ENCODE measurements around the gene NPAS1.
A peak's percentile ranks its signal among the peaks of the same experiment; 100 is the strongest.

NPAS1 gene

GRCh38 chr19:47021536-47022139 lies 2.0 kb downstream of the NPAS1 start:
- no peak for DNase-seq

DNA sequence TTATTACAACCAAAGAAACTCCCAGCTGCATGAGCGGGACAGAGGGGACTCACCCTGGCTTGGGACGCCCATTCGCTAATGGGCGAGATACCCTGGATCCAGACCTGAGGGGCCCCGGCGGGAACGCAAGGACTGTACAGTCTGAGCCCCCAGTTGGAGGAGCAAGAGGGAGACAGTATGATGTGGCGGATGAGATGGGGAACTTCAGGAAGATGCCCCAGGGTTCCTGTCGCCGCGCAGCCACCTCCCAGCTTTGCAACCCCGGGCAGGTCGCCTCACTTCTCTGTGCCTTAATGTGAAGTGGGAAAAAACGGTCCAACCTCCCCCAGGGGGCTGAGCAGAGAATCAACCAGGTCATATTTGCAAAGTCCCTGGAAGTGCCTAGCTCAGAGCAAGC lies 2.5 kb downstream of the NPAS1 start:
- no peak for DNase-seq

DNA sequence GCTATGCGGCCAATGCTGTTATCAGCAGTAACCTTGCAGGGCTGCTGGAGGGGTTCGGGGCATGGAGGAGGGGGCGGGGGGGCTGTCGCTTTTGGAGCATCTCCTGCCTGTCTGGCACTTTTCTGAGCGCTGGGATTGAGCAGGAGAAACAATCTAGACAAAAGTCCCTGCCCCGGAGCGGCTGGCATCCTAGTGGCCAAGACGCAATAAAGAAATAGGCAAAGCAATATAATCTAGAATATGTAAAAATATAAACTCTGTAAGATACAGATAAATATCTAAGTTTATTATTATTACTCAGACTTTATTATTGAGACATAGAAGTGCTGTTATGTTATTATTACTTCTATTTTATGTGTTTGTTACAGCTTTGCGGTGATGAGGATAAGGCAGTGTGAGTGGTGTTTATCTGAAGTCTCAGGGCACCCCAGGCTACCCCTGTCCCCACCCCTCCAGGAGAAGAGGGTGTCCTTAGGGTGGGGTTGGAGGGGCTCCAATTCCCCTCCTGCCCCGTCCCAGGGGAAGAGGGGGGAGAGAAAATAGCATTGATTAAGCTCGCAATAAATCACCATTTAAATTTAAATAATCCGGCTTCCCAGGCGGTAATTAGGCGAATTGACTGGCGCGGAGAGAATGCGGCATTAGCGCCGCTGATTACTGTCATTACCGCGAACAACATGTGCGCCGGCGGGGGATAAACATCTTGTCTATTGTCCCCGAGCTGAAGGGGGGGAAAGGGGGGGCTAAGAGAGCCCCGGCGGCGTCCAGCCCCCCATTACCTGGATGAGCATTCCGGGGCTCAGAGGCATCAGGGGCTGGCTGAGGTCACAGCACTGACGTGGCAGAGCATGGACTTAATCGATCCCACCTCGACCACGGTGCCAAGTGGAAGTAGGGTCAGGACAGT lies 3.2 kb downstream of the NPAS1 start:
- DNase-seq: no peak

GRCh38 chr19:47023448-47023794 lies 3.8 kb downstream of the NPAS1 start:
- no peak for DNase-seq

- DNase-seq: no peak
These were observed 4.9 kb downstream of the NPAS1 start for GRCh38 chr19:47024502-47024901.

GRCh38 chr19:47026156-47026555 lies 6.5 kb downstream of the NPAS1 start:
- DNase-seq: no peak

DNA sequence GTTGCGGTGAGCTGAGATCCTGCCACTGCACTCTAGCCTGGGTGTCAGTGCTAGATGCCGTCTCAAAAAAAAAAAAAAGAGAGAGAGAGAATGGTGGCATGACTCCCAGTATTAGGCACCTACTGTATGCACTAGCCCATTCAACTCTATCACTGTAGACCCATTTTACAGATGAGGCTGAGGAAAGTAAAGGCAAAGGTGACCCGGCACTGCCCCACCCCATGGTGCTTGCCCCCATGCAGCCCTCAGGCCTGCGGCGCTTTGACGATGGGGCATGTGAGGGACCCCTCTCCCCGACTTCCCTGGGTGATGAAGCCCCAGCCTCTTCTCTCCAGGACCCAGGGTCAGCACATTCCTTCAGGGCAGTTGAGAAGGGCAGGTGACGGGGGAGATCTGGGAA lies 7.3 kb downstream of the NPAS1 start:
- DNase-seq: no peak

DNA sequence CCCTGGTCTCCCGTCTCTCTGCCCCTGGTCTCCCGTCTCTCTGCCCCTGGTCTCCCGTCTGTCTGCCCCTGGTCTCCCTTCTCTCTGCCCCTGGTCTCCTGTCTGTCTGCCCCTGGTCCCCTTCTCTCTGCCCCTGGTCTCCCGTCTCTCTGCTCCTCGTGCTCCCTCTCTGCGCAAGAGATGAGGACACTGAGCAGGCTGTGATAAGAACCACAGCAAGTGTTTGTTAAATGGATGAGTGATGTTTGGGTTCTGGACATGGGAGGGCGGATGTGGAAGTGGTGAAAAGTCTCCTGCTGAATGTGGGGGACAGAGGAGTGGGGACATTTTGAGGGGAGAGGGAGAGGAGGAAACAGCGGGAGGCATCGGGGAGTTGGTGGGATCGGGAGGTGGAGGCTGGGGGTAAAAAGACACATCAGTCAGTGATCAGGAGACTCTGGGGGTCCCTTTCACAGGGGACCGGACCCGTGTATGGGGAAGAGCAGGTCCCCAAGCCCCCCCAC lies 8.0 kb downstream of the NPAS1 start:
- DNase-seq: no peak

DNA sequence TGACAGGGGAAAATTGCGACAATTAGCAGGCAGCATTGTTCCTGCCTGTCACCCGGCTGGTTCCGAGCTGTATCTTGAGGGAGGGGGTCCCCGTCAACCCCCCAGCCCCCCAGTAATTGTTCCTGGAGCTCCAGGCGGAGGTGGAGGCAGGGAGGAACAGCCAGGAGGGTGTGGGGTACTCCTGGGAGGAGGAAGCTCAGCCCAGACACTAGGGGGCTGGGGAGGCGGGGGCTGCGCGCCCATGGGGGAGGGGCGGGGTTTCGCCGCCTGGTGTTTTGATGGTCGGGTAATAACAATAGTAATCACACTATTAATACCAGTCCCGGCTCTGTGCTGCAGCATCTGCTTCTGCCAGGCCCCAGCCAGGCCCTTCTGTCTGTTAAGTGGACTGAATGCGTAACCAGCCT lies 8.6 kb downstream of the NPAS1 start:
- DNase-seq: no peak

GRCh38 chr19:47032171-47032811 lies 12.7 kb downstream of the NPAS1 start:
- DNase-seq: no peak

- peak; percentile 90 for DNase-seq
These were observed 15.8 kb downstream of the NPAS1 start for GRCh38 chr19:47035127-47036096.

DNA sequence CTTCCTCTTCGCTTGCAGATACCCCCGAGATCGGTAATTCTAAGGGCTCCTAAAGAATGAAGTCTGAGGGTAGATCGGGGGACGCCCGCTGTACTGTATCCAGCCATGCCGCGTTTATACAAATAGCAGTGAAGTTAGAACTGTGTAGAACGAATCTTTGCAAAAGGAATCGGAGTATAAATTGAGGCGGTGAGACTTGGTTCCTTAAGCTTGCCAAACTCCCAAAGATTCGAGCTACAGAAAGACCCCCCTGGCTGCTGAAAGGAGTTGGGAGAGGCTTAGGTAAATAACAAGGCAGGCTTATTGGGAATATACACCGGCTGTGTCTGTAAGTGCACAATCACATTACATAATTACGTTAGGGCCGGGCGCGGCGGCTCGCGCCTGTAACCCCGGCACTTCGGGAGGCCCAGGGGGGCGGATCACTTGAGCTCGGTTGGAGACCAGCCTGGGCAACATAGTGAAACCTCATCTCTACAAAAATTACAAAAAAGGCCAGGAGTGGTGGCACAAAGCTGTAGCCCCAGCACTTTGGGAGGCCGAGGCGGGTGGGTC lies 16.5 kb downstream of the NPAS1 start:
- DNase-seq: no peak

DNA sequence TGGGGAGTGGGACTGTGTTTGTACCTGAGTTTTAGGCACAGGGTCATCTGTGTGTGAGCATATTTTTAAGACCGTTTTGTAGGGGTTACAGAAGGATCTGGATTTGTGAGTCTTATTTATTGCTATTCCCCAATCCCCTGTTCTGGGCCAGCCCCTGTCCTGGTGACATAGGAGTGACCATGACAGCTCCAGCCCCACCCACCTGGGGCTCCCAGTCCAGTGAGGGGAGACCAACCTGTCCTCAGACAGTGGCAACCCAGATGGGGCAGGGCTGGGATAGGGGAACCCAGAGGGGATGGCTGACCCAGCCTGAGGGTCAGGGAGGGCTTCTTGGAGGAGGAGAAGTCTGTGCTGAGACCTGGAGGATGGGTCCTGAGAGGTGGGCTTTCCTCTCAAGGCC lies 18.1 kb downstream of the NPAS1 start:
- no peak for DNase-seq

GRCh38 chr19:47039239-47039874 lies 19.7 kb downstream of the NPAS1 start:
- no peak for DNase-seq

DNA sequence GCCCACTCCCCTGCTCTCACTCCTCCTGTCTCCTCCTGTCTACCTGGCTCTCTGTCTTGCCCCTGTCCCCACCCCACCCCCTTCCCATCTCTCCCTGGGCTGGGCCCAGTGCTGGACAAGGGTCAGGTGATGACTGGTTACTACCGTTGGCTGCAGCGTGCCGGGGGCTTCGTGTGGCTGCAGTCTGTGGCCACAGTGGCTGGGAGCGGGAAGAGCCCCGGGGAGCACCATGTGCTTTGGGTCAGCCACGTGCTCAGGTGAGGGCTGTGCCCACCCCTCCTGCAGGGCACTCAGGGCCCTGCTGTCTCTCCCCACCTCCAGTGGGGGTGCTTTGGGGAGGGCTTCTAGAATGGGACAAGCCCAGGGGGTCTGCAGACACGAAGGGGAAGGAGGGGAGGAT lies 21.2 kb downstream of the NPAS1 start:
- DNase-seq: no peak

- DNase-seq: no peak
These were observed 25.6 kb downstream of the NPAS1 start for GRCh38 chr19:47044946-47045866.

DNA sequence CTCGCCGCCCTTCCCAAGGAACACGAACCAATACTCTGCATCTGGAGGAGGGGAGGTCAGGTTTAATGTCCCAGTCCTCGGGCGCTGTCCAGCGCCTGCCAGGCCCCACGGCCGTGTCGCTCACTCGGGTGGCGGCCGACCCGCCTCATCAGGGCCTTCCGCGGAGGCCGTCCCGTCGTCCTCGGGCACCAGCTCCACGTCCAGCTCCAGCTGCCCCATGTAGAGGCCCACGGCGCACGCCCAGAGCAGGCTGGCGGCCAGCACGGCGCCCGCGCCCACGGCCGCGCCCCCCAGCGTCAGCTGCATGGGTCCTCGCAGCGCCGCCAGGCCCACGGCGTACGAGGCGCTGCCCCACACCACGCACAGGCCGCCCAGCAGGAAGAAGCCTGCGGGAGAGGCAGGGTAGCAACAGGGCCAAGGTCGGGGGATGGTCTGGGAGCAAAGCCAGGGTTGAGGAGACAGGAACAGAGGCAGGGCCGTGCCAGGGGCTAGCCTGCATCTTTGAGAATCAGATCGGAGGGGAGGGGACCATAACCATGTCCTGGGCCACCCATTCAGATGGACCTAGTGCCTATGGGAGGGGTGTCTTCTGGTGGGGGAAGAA lies 26.3 kb downstream of the NPAS1 start:
- no peak for DNase-seq

GRCh38 chr19:47047272-47047762 lies 27.7 kb downstream of the NPAS1 start:
- DNase-seq: no peak

- DNase-seq: peak; percentile 90
These were observed 28.2 kb downstream of the NPAS1 start for GRCh38 chr19:47047763-47048405.

DNA sequence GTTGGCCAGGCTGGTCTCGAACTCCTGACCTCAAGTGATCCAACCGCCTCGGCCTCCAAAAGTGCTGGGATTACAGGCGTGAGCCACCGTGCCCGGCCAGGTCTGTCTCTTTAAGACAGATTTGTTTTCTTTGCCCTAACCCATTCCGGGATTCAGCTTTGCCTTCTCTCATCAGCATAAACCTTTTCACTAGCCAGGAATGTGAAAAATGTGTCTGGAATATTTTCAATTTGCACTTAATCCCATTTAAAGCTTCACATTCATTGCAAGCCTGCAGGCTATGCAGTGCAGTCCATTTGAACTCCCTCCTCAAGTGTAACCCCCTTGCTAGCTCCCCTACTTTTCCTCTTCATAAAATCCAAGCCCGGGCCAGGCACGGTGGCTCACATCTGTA lies 29.7 kb downstream of the NPAS1 start:
- no peak for DNase-seq
